GM21381 (cell line): ENCODE data around the gene HSD3B7.
"Not testable (repeated sequence)": the region's sequence is repeated elsewhere in the genome, so short reads cannot be mapped to it uniquely, and the experiment has no call there.

ENCODE experiments used
- ATAC-seq: cut with Tn5 transposase; IDR thresholded peaks from one replicate; pipeline ENCODE4 v1.9.1; 2021; ENCODE audit warnings: mild to moderate bottlenecking, moderate library complexity; ENCODE audit not compliant: unreplicated experiment

The HSD3B7 gene

DNA sequence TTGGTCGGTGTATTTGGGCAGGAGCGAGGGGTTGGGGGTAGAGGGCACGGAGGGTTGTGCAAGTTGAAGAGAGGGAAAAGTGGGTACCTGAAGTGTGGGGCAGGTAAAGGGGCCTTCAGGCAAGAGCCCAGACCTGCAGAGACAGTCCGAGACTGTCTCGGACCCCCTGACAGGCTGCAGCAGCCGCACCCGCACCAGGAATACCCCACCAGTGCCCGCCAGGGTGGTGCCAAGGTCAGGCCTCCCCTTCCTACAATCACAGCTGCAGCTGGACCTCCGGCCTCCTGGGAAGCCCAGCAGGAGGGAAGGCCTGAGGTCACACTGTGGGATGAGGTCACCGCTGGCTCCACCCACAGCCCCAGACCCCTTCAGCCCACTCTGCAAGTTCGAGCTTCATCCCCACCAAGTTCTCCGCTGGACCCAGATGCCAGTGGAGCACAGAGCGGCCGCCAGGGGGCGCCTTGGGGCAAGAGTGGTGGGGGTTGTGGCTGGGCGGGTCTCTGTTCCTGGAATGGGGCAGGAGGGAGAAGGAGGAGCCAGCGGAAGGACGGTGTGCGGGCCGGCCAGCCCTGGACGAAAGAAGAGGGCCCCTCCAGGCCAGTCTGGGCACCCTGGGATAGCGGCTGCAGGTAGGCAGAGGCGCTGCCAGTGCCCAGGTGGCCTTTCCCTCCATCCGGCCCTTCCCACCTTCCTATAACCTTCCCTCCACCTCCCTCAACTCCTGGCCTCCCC, at the start of gene HSD3B7:
Gene HSD3B7, plus strand, starts transcription at position 539 of the 732 bp plus-strand sequence. CDS start 452 bp downstream, outside the sequence.
- ATAC-seq = no peak

DNA sequence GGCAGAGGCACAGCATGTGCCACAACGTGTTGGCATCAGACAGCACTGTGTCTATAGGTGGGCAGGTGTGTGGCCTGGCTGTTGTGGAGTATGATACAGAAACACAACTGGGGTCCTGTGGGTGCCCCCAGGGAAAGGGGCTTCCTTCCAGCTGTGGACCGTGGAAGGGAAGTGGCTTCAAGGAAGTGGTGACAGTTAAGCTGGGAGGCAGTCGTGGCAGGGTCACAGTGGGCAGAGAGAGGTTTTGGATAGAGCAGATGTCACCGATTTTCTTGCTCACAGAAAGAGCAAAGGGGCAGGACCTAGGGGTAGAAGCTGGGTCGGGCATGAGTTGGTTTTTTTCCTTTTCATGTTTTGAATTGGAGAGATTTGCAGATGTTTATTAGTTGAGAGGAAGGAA, 47.3 kb upstream of the HSD3B7 start:
- ATAC-seq = no peak

- not testable (repeated sequence) for ATAC-seq
Measured at GRCh38 chr16:30939571-30939970, 45.4 kb upstream of the HSD3B7 start.

DNA sequence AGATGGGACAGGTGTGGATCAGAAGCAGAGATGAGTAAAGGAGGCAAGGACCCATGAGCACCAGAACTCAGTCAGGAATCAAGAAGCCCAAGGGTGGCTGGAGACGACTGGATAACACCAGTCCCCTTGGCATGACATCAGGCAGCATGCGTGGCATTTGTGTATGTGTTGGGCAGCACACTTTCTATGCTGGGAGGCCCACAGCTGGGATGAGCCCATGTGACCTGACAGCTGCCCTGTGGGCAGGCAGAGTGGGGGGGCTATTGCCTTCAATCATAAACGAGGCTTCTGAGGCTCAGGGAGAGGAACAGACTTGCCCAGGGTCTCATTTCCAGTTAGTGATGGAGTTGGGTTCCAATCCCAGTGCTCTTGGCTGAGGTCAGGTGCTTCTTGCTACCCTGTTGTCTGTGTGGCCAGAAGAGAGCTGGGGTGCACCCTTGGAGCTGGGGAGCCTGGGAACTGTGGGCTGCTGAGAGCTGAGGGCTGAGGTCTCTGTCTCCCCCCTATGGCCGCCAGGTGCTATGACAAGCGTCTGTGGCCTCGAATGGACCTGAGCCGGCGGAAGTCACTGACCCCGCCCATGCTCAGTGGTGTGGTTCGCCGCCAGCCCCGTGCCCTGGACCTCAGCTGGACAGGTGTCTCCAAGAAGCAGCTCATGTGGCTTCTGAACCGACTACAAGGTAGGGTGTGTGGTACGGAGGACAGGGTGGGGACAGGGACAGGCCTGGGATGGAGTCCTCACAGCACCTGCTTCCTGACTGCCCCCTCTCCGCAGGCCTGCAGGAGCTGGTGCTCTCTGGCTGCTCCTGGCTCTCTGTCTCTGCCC, 43.2 kb upstream of the HSD3B7 start:
- ATAC-seq = peak; percentile 80

GRCh38 chr16:30942426-30942806, 42.6 kb upstream of the HSD3B7 start:
- no peak for ATAC-seq

GRCh38 chr16:30944352-30944751, 40.7 kb upstream of the HSD3B7 start:
- no peak for ATAC-seq

DNA sequence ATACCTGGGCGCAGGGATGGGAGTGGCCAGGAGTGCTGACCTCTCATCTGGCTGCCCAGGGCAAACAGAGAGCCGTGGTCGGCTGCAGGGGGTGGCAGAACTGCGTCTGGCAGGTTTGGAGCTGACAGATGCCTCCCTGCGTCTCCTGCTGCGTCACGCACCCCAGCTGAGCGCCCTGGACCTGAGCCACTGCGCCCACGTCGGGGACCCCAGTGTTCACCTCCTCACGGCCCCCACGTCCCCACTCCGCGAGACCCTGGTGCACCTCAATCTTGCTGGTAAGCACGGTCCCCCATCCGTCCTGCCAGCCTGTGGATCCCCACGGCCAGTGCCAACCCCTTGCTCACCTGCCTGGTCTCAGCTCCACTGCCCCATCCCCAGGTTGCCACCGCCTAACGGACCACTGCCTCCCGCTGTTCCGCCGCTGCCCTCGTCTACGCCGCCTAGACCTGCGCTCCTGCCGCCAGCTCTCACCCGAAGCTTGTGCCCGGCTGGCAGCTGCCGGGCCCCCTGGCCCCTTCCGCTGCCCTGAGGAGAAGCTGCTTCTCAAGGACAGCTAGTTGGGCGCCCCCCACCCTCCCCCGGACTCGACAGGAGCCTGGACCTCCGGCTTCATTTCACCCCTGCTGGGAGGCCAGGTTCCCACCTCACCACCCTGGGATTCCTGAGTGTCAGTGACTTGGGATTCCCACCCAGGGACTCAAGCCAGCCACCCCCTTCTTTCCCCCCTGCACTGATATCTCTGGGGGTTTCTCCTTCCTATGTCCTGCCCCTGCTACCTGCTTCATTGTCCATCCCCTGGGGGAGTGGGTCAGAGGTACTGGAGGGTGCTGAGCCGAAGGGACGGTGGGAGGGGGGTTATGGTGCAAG, 38.1 kb upstream of the HSD3B7 start:
- ATAC-seq = no peak

- ATAC-seq = no peak
Measured at GRCh38 chr16:30947541-30947858, 37.5 kb upstream of the HSD3B7 start.

DNA sequence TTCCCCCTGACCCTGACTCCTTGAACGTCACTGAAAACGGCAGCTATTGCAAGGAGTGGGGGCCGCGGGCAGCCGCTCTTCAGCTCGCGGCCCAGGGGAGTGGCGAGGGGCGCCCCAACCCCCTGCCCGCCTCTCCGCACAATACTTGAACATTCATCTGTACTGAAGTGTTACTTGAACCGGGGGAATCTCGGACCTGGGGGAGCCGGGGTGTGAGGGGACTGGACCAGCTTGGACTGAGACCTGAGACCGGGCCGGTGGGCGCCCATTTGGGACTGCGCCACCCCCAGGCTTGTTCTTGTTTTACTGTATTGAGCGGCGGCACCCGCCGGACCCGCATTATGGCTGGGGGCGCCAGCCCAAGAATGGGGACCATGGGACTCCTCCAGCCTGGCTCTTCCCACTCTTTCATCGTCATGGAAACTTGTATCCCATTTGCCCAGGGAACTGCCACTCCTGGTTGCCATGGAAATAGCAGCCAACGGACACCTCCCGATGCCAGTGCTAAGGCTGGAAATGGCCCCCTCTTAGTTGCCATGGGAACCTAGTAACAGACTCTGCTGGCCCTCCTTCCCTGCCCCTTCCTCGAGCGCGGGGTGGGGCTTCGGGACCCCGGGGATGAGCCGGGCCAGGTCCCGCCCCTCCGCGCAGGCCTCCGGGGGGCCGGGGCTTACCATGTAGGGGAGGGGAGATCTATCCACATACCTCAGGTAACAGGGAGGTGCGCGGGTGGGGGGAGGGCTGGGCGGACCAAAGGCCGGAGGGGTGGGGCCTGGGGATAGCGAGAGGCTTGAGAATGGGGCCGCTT, 36.9 kb upstream of the HSD3B7 start:
- ATAC-seq = no peak

GRCh38 chr16:30948667-30949649, 36.0 kb upstream of the HSD3B7 start, which contains the start of gene ORAI3:
Gene ORAI3, plus strand, starts transcription at chr16:30949068. Its CDS starts 222 bp downstream, at chr16:30949290.
- peak; percentile 57 for ATAC-seq

GRCh38 chr16:30949650-30950515, 35.1 kb upstream of the HSD3B7 start:
- ATAC-seq = peak; percentile 43

DNA sequence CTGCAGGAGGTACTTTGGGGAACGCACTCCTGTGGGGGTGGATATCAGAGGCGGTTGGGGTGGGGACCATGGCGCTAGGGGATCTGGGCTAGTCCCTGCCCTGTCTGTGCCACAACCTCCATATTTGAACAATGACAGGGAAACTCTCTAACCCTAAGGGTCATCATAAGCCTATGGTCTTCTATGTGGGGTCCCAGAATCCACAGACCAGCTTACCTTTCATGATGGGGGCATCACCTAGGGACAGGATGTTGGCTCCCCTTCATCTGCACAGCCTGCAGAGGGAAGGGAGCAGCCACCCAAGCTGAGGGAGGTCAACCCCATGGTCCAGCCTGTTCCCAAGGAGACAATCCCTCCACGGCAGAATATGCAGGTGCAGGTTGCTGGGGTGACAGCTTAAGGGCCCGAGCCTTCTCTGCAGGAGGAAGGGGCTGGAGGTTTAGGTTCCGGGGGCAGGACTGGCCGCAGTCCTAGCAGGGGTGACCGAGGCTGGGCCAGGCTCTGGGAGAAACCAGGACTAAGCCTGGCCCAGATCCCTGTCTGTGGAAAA, 34.4 kb upstream of the HSD3B7 start:
- ATAC-seq = no peak

- no peak for ATAC-seq
Measured at GRCh38 chr16:30951193-30951592, 33.8 kb upstream of the HSD3B7 start.

DNA sequence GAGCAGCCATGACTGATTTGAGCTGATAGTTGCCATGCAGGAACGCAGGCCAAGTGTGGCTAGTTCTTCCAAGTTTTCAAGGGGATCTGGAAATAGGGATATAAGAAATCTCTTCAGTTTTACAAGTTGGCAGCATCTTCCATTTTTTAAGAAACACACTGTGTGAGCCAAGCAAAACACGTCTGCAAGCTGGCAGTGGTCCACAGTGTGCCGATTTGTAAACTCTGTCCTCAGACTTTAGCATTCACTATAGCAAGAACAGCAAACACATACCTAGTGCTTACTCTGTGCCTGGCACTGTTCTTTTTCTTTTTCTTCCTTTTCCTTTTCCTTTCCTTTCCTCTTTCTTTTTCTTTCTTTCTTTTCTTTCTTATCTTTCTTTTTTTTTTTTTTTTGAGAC, 33.3 kb upstream of the HSD3B7 start:
- no peak for ATAC-seq

DNA sequence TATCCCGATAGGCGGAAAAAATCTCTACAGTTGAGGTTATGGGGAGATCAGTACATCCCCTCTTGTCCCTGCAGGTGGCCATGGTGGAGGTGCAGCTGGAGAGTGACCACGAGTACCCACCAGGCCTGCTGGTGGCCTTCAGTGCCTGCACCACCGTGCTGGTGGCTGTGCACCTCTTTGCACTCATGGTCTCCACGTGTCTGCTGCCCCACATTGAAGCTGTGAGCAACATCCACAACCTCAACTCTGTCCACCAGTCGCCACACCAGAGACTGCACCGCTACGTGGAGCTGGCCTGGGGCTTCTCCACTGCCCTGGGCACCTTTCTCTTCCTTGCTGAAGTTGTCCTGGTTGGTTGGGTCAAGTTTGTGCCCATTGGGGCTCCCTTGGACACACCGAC, 31.9 kb upstream of the HSD3B7 start:
- ATAC-seq = no peak

GRCh38 chr16:30953511-30954124, 31.4 kb upstream of the HSD3B7 start:
- no peak for ATAC-seq

- ATAC-seq = no peak
Measured at GRCh38 chr16:30954993-30955392, 30.0 kb upstream of the HSD3B7 start.
